ENCODE results near the gene UBL4B. TPM values are rescaled to one million over a fixed set of nuclear protein-coding genes. Genes with fewer than 3 reads are reported as not detected.

Gene UBL4B
- total and polyA plus RNA-seq, 2 experiments from 2014 or later, result not detected

GRCh38 chr1:110135666-110136065 lies 23.4 kb downstream of the UBL4B start:
- Histone ChIP-seq H4K20me1 (ENCODE audit: insufficient read depth, poor library complexity, severe bottlenecking) (no peaks in the 10 kb centered on the region), H3K4me3 (no peak overlapping the region), H2AFZ (no peak overlapping the region), H3K79me2 (no peaks in the 10 kb centered on the region), H3K27ac (no peak overlapping the region), H3K9me2 (replicated peaks; ENCODE audit: insufficient read depth) (no peaks in the 10 kb centered on the region), H3K36me3 (replicated peaks; ENCODE audit: insufficient read depth, low read depth) (no peaks in the 10 kb centered on the region), H3K4me1 (ENCODE audit: insufficient read depth) (no peaks in the 10 kb centered on the region), H3K4me2 (no peak overlapping the region), H3K27me3 (peaks cover 43% of the 10 kb centered on the region), H3K9me3 (ENCODE audit: low read depth) (no peaks in the 10 kb centered on the region)
- no peak for DNase-seq (ENCODE audit: low spot score)
- no peak for TF ChIP-seq EZH2 (IDR thresholded peaks at IDR 0.05; ENCODE audit: borderline replicate concordance)
- no peak for TF ChIP-seq EZH2phosphoT487 (IDR thresholded peaks at IDR 0.05; ENCODE audit: low read depth, severe bottlenecking, unreplicated experiment)
- TF ChIP-seq CTCF (IDR thresholded peaks at IDR 0.05; ENCODE audit: poor library complexity), result no peak
- WGBS (ENCODE audit: low lambda C conversion rate, missing lambda C conversion rate), result 88% methylated on average over 10 of the region's 10 CpGs

DNA sequence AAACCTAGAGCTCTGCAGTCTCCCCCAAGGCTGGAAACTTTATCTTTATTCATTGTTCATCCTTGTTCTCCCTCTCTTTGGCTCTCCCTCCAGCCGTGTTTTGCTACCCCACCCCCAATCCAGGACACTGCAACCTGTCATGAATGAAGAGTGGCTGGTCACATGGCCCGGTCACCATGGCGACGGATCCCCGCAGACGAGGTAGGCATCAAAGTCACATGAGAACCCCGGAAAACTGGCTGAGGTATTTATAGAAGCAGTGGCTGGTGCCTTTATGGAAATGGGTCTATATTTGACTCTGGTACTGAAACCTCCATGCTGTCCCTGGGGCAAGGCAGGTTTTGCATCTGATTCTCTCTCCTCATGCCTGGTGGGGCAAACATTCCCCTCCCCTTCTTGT lies 24.7 kb downstream of the UBL4B start:
- Histone ChIP-seq H3K9me3 (ENCODE audit: low read depth) (no peaks in the 10 kb centered on the region), H3K4me2 (no peak overlapping the region), H3K36me3 (replicated peaks; ENCODE audit: insufficient read depth, low read depth) (no peaks in the 10 kb centered on the region), H3K4me3 (no peak overlapping the region), H3K27ac (no peak overlapping the region), H3K27me3 (peaks cover 36% of the 10 kb centered on the region), H2AFZ (no peak overlapping the region), H3K9me2 (replicated peaks; ENCODE audit: insufficient read depth) (no peaks in the 10 kb centered on the region), H4K20me1 (ENCODE audit: insufficient read depth, poor library complexity, severe bottlenecking) (no peaks in the 10 kb centered on the region), H3K4me1 (ENCODE audit: insufficient read depth) (no peaks in the 10 kb centered on the region), H3K79me2 (no peaks in the 10 kb centered on the region)
- TF ChIP-seq CTCF (IDR thresholded peaks at IDR 0.05; ENCODE audit: poor library complexity) (no peak), EZH2phosphoT487 (IDR thresholded peaks at IDR 0.05; ENCODE audit: low read depth, severe bottlenecking, unreplicated experiment) (no peak), EZH2 (IDR thresholded peaks at IDR 0.05; ENCODE audit: borderline replicate concordance) (no peak)
- DNase-seq (ENCODE audit: low spot score), result peak; percentile 56
- WGBS (ENCODE audit: low lambda C conversion rate, missing lambda C conversion rate), result 12% methylated on average over 7 of the region's 7 CpGs

- no peak overlapping the region for H3K27ac ChIP-seq
- 53% methylated on average over 3 of the region's 3 CpGs for WGBS (ENCODE audit: low lambda C conversion rate, missing lambda C conversion rate)
- H3K79me2 ChIP-seq, result no peaks in the 10 kb centered on the region
- DNase-seq (ENCODE audit: low spot score), result no peak
- no peaks in the 10 kb centered on the region for H3K36me3 ChIP-seq (replicated peaks; ENCODE audit: insufficient read depth, low read depth)
- TF ChIP-seq EZH2 (IDR thresholded peaks at IDR 0.05; ENCODE audit: borderline replicate concordance) (no peak), CTCF (IDR thresholded peaks at IDR 0.05; ENCODE audit: poor library complexity) (no peak), EZH2phosphoT487 (IDR thresholded peaks at IDR 0.05; ENCODE audit: low read depth, severe bottlenecking, unreplicated experiment) (no peak)
- no peak overlapping the region for H3K4me3 ChIP-seq
- H3K4me1 ChIP-seq (ENCODE audit: insufficient read depth), result no peaks in the 10 kb centered on the region
- no peaks in the 10 kb centered on the region for H3K9me3 ChIP-seq (ENCODE audit: low read depth)
- H3K27me3 ChIP-seq, result peaks cover 46% of the 10 kb centered on the region
- H3K4me2 ChIP-seq, result no peak overlapping the region
- no peaks in the 10 kb centered on the region for H3K9me2 ChIP-seq (replicated peaks; ENCODE audit: insufficient read depth)
- H2AFZ ChIP-seq, result no peak overlapping the region
- no peaks in the 10 kb centered on the region for H4K20me1 ChIP-seq (ENCODE audit: insufficient read depth, poor library complexity, severe bottlenecking)
These were observed 26.7 kb downstream of the UBL4B start for GRCh38 chr1:110138956-110139355.

GRCh38 chr1:110144366-110144765 lies 32.1 kb downstream of the UBL4B start:
- no peak overlapping the region for H3K27ac ChIP-seq
- peaks cover 70% of the 10 kb centered on the region for H3K27me3 ChIP-seq
- H3K9me3 ChIP-seq (ENCODE audit: low read depth), result no peaks in the 10 kb centered on the region
- no peaks in the 10 kb centered on the region for H3K36me3 ChIP-seq (replicated peaks; ENCODE audit: insufficient read depth, low read depth)
- DNase-seq (ENCODE audit: low spot score), result no peak
- no peaks in the 10 kb centered on the region for H4K20me1 ChIP-seq (ENCODE audit: insufficient read depth, poor library complexity, severe bottlenecking)
- H3K4me1 ChIP-seq (ENCODE audit: insufficient read depth), result no peaks in the 10 kb centered on the region
- H3K4me3 ChIP-seq, result no peak overlapping the region
- no peak for TF ChIP-seq EZH2 (IDR thresholded peaks at IDR 0.05; ENCODE audit: borderline replicate concordance)
- TF ChIP-seq EZH2phosphoT487 (IDR thresholded peaks at IDR 0.05; ENCODE audit: low read depth, severe bottlenecking, unreplicated experiment), result no peak
- TF ChIP-seq CTCF (IDR thresholded peaks at IDR 0.05; ENCODE audit: poor library complexity), result no peak
- no peak overlapping the region for H3K4me2 ChIP-seq
- H3K9me2 ChIP-seq (replicated peaks; ENCODE audit: insufficient read depth), result no peaks in the 10 kb centered on the region
- 63% methylated on average over 3 of the region's 3 CpGs for WGBS (ENCODE audit: low lambda C conversion rate, missing lambda C conversion rate)
- no peaks in the 10 kb centered on the region for H3K79me2 ChIP-seq
- no peak overlapping the region for H2AFZ ChIP-seq
